NCI-H2081 treated with DMSO at 0.1 percent for 48 hours (cell line): ENCODE measurements around the gene PRR12.
A peak's percentile ranks its signal among the peaks of the same experiment; 100 is the strongest.

Experiments used
- DNase-seq: peaks from one replicate; lab custom pipeline; 2025; lab: John Stamatoyannopoulos, UW

The PRR12 gene

GRCh38 chr19:49646586-49646985 is 55.6 kb downstream of the PRR12 start:
- DNase-seq: no peak

GRCh38 chr19:49651029-49651819 is 60.2 kb downstream of the PRR12 start:
- DNase-seq: no peak

DNA sequence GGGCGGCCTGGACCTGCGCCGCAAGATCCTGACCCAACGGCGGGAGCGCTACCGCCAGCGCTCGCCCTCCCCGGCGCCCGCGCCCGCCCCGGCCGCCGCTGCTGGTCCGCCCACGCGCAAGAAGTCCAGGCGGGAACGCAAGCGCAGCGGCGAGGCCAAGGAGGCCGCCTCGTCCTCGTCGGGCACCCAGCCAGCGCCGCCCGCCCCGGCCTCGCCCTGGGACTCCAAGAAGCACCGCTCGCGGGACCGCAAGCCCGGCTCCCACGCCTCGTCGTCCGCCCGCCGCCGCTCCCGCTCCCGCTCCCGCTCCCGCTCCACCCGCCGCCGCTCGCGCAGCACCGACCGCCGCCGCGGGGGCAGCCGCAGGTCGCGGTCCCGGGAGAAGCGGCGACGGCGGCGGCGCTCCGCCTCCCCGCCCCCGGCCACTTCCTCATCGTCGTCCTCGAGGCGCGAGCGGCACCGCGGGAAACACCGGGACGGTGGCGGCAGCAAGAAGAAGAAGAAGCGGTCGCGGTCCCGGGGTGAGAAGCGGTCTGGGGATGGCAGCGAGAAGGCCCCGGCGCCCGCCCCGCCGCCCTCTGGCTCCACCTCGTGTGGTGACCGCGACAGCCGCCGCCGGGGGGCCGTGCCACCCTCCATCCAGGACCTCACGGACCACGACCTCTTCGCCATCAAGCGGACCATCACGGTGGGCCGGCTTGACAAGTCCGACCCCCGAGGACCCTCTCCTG is 61.0 kb downstream of the PRR12 start:
- DNase-seq: no peak

- DNase-seq: no peak
Observed at GRCh38 chr19:49652551-49653465, 61.8 kb downstream of the PRR12 start.

- no peak for DNase-seq
Observed at GRCh38 chr19:49653466-49653806, 62.5 kb downstream of the PRR12 start.

DNA sequence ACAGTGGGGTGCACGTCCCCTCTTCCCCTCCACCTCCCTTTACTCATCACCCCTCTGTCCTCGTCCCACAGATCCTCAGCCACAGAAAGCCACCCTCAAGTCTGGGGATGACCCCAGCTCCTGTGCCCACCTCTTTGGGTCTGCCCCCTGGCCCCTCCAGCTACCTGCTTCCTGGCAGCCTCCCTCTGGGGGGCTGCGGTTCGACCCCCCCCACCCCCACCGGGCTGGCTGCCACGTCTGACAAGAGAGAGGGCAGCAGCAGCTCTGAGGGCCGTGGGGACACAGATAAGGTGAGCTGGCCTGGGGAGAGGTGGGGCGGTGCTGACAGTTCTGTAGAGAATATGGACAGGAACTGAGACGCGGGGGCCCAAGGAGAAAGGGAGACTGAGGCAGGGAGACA is 63.6 kb downstream of the PRR12 start:
- no peak for DNase-seq

DNA sequence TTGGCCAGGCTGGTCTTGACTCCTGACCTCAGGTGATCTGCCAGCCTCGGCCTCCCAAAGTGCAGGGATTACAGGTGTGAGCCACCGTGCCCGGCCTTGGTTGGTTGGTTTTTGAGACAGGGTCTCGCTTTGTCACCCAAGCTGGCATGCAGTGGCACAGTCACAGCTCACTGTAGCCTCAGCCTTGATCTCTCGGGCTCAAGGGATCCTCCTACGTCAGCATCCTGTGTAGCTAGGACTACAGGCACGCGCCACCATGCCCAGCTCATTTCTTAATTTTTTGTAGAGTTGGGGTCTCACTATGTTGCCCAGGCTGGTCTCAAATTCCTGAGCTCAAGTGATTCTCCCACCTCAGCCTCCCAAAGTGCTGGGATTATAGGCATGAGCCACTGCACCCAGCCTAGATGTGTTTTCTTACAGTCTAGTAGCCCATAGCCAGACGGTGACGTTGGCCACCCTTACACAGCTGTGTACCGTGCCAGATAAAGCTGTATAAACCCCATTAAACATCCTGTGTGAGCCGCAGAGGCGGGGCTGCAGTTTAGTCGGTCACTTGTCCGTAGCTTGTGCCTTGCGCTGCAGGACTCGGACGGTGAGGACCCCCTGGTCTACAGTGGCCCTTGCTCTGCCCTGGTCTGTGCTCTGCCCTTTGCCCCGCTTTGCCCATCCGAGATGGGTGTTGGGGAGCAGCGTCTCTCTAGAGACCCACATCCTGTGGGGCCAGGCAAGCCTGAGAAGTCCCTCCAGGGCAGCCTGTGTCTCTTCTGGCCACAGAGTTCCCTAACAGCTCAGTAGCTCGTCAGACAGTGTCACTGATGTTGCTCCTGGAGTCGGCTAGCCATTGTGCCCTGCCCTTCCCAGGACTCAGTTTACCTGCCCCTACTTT is 64.8 kb downstream of the PRR12 start:
- DNase-seq: no peak

- DNase-seq: no peak
Observed at GRCh38 chr19:49656456-49657109, 65.6 kb downstream of the PRR12 start.

DNA sequence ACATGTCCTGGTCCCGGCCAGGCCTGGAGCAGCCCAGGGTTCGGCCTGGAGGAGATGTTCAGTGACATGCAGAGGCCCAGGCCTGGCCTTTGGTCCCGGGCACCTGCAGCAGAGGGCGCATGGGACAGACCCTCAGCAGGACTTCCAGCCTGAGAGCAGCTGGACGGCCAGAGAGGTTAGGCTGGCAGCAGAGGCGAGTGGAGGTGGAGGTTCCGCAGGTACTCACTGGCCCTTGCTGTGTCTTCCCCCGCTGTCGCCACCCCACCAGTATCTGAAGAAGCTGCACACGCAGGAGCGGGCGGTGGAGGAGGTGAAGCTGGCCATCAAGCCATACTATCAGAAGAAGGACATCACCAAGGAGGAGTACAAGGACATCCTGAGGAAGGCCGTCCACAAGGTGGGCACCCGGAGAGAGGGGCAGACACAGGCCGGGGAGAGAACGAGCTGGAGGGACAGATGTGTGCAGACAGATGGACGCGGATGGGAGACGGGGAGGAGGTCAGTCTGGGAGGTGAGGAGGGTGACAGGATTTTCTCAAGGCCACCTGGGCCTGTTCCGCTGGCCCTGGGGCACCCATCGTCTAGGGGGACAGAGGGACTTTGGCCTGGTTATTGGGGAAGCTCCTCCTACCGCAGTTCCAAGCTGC is 66.6 kb downstream of the PRR12 start:
- no peak for DNase-seq

DNA sequence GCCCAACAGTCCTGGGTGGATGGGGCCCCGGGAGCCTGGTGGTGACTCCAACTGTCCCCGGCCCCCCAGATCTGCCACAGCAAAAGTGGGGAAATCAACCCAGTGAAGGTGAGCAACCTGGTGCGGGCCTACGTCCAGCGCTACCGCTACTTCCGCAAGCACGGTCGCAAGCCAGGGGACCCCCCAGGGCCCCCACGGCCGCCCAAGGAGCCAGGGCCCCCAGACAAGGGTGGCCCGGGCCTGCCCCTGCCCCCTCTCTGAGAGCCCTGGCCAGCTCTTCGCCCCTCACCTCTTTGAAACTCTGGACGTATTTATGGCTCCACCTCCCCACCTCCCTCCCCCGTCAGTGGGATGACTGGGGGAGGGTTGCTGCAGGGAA is 67.1 kb downstream of the PRR12 start:
- DNase-seq: no peak

- DNase-seq: no peak
Observed at GRCh38 chr19:49658566-49659442, 67.8 kb downstream of the PRR12 start.

GRCh38 chr19:49660338-49660961 is 69.5 kb downstream of the PRR12 start:
- no peak for DNase-seq

- DNase-seq: no peak
Observed at GRCh38 chr19:49662011-49662410, 71.0 kb downstream of the PRR12 start.

- DNase-seq: no peak
Observed at GRCh38 chr19:49663224-49663623, 72.2 kb downstream of the PRR12 start.

GRCh38 chr19:49664171-49665035 is 73.4 kb downstream of the PRR12 start:
- peak; percentile 71 for DNase-seq

DNA sequence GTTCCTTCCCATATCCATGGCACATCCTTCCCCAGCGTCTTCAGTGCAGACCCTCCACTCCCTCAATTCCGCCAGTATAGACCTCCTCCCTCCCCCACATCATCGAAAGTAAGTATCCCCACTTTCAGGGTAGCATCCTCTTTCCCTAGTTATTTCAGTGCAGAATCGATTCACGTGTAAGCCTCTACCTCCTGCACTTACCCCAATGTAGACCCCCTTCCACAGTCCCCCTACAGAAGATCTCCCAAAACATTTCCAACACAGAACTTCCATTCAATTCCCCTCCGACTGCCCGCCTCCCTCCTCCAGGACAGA is 74.0 kb downstream of the PRR12 start:
- DNase-seq: no peak

DNA sequence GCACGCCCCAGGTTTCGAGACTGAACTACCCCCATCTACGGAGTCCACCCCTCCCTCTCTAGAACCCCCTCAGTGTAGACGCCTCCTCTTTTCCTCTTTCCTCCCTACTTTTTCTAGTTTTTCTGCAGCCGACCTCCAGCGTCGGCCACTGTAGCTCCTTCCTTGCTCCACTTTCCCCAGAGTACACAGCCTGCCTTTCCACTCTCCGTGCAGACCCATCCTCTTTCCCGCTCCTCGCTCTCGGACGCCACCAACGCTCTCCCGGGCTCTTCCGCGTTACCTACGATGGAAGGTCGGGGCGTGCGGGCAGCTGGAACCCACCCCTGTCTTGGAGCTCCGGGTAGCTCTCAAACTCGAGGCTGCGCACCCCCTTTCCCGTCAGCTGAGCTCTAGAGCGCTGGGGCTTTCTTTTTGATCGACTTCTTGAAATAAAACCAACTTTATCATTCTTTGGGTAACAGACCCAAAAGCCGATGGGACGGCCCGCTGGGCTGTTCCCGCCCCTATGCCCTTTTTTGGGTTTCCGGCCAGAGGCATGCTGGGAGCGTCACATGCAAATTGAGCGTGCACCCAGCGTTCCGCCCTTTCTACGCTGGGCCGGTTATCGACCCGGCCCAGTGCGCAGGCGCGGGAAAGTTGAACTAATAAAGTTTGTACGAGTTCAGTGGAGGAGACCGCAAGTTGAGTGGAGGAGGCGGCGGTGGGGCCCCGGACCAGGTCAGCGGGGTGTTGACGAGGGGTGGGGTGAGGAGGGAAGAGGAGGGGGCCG is 74.6 kb downstream of the PRR12 start, which contains the start of the genes BCL2L12 and IRF3:
Gene BCL2L12, plus strand, starts transcription at position 583 of the 769 bp plus-strand sequence. CDS start 760 bp downstream, outside the sequence.
Gene IRF3, minus strand, starts transcription at position 507 of the 769 bp plus-strand sequence. CDS start 1,019 bp downstream, outside the sequence.
- DNase-seq: peak; percentile 36
